ENCODE measurements around the gene RD3L. TPM values are rescaled to one million over a fixed set of nuclear protein-coding genes. Genes with fewer than 3 reads are reported as not detected.

Gene RD3L
- total RNA-seq, 1 experiment from 2014 or later, result not detected

DNA sequence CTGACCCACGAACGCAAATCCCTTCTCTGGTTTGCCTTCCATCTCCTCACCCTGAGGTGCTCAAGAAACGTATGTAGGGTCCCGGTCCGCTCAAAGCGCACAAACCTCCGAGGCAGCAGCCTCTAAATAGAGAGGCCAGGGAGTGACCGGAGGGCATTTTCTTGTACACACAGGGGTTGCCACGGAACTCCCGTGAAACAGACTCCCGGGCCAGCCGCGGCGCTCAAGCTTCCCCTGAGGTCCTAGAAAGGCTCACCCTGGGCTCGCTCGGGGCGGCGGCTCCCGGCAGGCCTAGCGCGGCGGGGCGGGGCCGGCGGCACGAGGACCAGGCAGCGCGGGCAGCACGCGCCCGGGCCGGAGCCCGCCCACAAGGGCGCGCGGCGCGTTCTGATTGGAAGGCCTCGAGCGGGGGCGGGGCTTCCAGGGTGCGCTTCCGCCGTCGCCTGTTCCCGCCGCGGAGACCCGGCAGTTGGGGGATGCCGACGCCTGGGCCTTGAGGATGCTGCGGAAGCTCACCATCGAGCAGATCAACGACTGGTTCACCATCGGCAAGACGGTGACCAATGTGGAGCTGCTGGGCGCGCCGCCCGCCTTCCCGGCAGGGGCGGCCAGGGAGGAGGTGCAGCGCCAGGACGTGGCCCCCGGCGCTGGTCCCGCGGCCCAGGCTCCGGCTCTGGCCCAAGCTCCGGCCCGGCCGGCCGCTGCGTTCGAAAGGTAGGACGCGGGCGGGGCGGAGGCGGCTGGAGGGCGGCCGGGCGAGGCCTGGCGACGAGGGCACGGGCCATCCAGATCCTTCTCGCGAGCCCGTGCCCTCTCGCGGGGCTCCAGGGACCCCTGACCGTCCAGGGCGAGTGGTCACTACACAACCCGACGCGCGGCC, 14.1 kb downstream of the RD3L start, which contains the start of gene TDRD9:
Gene TDRD9 (plus strand): TSS at position 446 of the 880 bp plus-strand sequence. CDS start 54 bp downstream, at position 500.
- Histone ChIP-seq H3K27me3 (ENCODE audit: insufficient read depth, low read length) (no peaks in the 10 kb centered on the region), H3T11ph (ENCODE audit: low read length) (no peak within 1 kb of the TSS), H4K5ac (ENCODE audit: insufficient read length, low read depth, low read length) (no peak within 1 kb of the TSS), H3K4me1 (ENCODE audit: insufficient read depth, low read length) (no peaks in the 10 kb centered on the region), H3K14ac (ENCODE audit: insufficient read depth, low read length) (no peak within 1 kb of the TSS), H3K79me1 (ENCODE audit: insufficient read depth, low read depth, low read length, poor library complexity, severe bottlenecking) (no peaks in the 10 kb centered on the region), H3K79me2 (ENCODE audit: insufficient read depth, low read length) (no peaks in the 10 kb centered on the region), H2BK15ac (ENCODE audit: low read depth, low read length) (no peak within 1 kb of the TSS), H2BK5ac (ENCODE audit: insufficient read length, low read length) (no peak within 1 kb of the TSS), H3K4ac (ENCODE audit: low read depth, low read length) (no peak within 1 kb of the TSS), H2BK20ac (ENCODE audit: low read depth, low read length, poor library complexity, severe bottlenecking) (no peak within 1 kb of the TSS), H3K4me2 (ENCODE audit: insufficient read depth, insufficient read length, low read length) (no peak within 1 kb of the TSS), H2AK5ac (ENCODE audit: insufficient read length, low read length) (no peak within 1 kb of the TSS), H3K18ac (ENCODE audit: insufficient read length, low read depth, low read length) (no peak within 1 kb of the TSS), H3K23me2 (ENCODE audit: insufficient read length, low read depth, low read length, poor library complexity, severe bottlenecking) (no peaks in the 10 kb centered on the region), H3K56ac (ENCODE audit: insufficient read length, low read depth, low read length) (no peak within 1 kb of the TSS), H4K91ac (ENCODE audit: insufficient read length, low read depth, low read length) (no peak within 1 kb of the TSS), H3K23ac (ENCODE audit: insufficient read length, low read depth, low read length) (no peak within 1 kb of the TSS), H4K8ac (replicated peaks; ENCODE audit: insufficient read length, low read depth, low read length) (no peak within 1 kb of the TSS), H3K9me3 (ENCODE audit: control insufficient read depth, low read depth, low read length) (no peaks in the 10 kb centered on the region), H3K9ac (ENCODE audit: extremely low read depth, insufficient read length, low read length) (no peak within 1 kb of the TSS), H2AFZ (ENCODE audit: low read length) (no peak within 1 kb of the TSS), H3K27ac (ENCODE audit: insufficient read length, low read depth, low read length) (no peak within 1 kb of the TSS), H4K20me1 (ENCODE audit: control insufficient read depth, insufficient read depth, insufficient read length) (no peaks in the 10 kb centered on the region), H2BK120ac (ENCODE audit: low read depth, low read length, poor library complexity, severe bottlenecking) (no peak within 1 kb of the TSS), H2BK12ac (ENCODE audit: insufficient read length, low read depth, low read length) (no peak within 1 kb of the TSS)
- H3K36me3 Mint-ChIP-seq (ENCODE audit: insufficient read depth in 1 of 3, low read depth in 3 of 3), result no peaks in the 10 kb centered on the region
- H3K9me3 Mint-ChIP-seq, result peaks cover 0 to 3% of the 10 kb centered on the region in 2 experiments; a peak in 2 of 5 replicates
- H3K4me1 Mint-ChIP-seq, result peaks cover 4% of the 10 kb centered on the region in 2 experiments; a peak in 1 of 4 replicates
- TF ChIP-seq CTCF (conservative IDR thresholded peaks at IDR 0.05), result no peak
- H3K4me3 Mint-ChIP-seq, result no peak within 1 kb of the TSS
- H3K27me3 Mint-ChIP-seq (ENCODE audit: low read depth), result peaks cover 6% of the 10 kb centered on the region; the same call in 1 of the 2 replicates
- no peak for DNase-seq
- whole genome bisulfite sequencing (ENCODE audit: extremely low coverage, insufficient read length, low lambda C conversion rate), result no CpG with 5 or more reads among the region's 97 CpGs
- peak within 1 kb of the TSS in 1 of 3 experiments; percentile 70; a peak in 1 of 7 replicates for H3K27ac Mint-ChIP-seq

All from H9 (cell line).